Bone marrow (tissue), 2 donors: Measurements from ENCODE around the gene TOP1.

ENCODE experiments used
- DNase-seq, 2 donors: peaks; one replicate each; lab custom pipeline; 2025; lab: John Stamatoyannopoulos, UW

Gene TOP1

DNA sequence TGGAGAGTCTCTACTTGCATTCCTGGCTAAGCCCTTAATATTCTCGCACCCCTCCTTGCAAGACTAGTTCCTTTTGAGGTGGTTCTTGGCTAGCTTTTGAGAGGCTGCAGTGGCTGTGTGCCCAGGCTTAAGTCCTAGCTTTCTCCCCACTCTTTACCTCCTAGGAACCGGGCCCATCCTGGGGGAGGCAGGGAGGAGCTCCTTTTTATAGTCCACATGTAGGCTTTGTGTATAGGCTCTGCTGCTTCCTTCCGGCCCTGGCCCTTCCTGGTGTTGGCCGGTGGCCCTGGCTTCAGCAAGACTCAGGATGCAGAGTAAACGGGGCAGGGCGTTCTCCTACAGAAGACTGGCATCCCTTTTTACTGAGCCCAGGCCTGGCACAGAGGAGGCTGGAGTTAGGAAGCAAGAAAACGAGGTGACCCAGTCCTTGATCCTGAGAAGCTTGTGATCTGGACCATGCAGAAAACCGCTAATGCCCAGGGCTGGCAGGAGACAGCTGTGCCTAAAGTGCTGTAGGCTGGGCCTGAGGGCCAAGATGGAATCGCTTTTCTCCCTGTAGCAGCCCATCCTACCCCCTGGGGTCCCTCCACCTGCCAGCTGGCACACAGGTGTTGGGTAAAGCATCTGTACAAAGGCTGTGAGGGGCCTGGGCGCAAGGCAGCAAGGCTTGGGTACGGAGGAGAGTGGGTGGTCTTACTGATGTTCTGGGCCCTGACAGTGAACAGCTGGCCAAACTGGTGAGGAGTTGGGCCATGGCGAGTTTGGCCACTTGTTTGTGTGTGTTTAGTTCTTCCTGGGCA, 117.4 kb downstream of the TOP1 start:
- no peak for DNase-seq

DNA sequence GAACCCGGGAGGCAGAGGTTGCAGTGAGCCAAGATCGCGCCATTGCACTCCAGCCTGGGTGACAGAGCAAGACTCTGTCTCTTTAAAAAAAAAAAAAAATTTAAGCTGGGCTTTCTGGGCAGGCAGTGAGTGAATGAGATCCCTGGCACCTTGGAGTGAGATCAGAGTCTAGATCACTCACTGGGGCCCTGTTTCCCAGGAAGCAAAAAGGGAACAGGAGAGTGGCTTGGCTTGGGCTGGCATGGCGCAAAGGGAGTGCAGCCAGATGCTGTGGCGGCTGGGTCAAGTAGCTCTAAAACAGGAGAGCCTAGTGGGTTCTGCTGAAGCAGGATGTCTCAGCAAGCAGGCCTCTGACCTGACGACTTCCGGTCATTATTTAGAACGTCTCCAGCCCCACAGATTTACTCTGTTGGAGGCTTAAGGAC, 119.2 kb downstream of the TOP1 start:
- no peak for DNase-seq

- no peak for DNase-seq
Measured at GRCh38 chr20:41148942-41149341, 120.3 kb downstream of the TOP1 start.

DNA sequence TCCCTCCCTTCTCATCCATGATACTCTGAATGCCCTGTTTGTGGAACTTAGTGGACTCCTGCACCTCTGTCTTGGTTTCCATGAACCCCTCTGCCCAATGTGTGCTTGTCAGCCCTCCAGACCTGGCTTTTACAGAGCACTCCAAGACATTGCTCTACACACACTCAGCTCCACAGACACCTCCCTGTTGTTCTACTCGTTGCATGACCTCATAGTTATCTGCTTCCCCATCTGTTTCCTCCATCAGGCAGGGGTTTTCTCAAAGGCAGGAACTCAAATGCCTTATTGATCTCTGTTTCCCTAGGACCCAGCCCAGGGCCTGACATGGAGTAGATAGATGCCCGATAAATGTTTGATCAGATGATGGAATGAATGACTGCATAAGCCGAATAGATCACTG, 122.0 kb downstream of the TOP1 start:
- peak in 1 of 2 donors; percentile 98 for DNase-seq

DNA sequence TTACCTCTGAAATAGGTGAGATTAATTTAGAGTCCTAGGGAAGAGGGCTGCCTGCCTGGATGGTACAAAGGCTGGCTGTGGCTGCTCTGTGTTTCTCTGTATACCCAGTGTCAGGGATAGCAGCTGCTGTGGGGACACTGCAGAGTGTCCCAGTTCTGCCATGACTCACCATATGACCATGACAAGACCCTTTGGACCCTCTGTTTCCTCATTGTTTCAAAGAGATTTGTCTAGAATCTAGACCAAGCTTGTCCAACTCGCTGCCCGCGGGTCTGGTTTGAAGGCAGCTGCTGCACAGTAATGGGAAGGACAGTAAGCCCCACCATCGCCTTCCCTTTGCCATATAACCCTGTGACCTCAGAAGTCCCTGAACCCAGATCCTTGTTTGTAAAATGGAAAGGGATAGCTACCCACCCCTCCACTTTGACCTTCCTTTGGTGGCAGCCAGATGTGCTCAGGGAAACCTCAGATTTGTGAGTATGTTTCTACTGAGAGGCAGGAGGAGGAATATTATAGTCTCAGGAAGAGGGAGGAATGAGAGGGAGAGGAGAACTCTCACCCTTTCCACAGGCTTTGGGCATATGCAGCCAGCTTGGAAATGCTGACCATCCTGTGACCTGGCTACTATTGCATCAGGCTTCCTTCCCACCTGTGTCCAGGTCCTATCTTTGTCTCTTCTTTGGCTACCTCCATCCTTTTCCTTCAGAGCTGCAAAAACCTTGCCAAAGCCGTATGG, 122.7 kb downstream of the TOP1 start:
- DNase-seq, result no peak

- DNase-seq, result no peak
Measured at GRCh38 chr20:41152108-41152757, 123.6 kb downstream of the TOP1 start.

GRCh38 chr20:41154436-41155176, 126.0 kb downstream of the TOP1 start:
- no peak for DNase-seq

GRCh38 chr20:41155261-41155660, 126.6 kb downstream of the TOP1 start:
- no peak for DNase-seq

DNA sequence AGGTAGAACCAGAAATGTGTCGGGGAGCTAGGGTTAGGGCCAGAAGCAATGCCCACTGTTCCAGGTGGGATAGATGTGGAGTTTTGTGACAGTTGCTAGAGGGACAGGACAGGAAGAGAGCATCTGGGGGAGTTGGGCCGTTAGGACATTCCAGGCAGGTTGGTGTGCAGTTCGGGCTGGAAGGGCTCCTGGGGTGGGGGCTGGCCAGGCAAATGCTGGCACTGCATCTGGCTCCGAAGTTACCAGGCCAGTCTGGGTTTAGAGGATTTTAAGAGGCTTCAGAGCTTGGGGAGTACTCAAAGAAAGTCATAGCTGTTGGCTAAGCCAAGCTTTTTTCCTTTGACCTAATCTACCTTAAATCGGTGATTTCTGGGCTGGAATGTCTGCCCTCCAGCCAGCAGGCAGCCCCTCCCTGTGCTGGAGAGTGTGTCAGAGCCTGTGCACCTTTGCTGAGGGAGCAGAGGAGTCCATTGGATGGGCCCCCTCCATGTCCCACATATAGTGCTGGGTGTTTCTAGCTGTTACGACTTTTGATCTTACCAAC, 129.5 kb downstream of the TOP1 start:
- no peak for DNase-seq

- no peak for DNase-seq
Measured at GRCh38 chr20:41159547-41159946, 130.9 kb downstream of the TOP1 start.

GRCh38 chr20:41160686-41161085, 132.1 kb downstream of the TOP1 start:
- no peak for DNase-seq

- DNase-seq, result no peak
Measured at GRCh38 chr20:41161886-41162285, 133.3 kb downstream of the TOP1 start.

DNA sequence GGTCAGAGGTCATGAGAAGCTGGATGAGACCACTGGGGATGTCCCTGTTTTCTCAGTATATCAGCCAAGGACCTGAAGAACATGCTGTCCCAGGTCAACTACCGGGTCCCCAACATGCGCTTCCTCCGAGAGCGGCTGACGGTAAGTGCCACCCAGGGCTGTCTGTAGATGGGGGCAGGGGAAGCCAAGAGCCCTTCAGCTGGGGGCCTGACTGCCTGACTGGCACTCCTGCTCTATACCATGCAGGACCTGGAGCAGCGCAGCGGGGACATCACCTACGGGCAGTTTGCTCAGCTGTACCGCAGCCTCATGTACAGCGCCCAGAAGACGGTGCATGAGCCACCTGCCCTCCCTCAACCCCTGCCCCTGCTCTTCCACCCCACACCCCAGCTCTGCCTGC, 133.8 kb downstream of the TOP1 start:
- DNase-seq, result no peak

GRCh38 chr20:41163821-41164220, 135.2 kb downstream of the TOP1 start:
- DNase-seq, result no peak

GRCh38 chr20:41165001-41165882, 136.6 kb downstream of the TOP1 start:
- no peak for DNase-seq

DNA sequence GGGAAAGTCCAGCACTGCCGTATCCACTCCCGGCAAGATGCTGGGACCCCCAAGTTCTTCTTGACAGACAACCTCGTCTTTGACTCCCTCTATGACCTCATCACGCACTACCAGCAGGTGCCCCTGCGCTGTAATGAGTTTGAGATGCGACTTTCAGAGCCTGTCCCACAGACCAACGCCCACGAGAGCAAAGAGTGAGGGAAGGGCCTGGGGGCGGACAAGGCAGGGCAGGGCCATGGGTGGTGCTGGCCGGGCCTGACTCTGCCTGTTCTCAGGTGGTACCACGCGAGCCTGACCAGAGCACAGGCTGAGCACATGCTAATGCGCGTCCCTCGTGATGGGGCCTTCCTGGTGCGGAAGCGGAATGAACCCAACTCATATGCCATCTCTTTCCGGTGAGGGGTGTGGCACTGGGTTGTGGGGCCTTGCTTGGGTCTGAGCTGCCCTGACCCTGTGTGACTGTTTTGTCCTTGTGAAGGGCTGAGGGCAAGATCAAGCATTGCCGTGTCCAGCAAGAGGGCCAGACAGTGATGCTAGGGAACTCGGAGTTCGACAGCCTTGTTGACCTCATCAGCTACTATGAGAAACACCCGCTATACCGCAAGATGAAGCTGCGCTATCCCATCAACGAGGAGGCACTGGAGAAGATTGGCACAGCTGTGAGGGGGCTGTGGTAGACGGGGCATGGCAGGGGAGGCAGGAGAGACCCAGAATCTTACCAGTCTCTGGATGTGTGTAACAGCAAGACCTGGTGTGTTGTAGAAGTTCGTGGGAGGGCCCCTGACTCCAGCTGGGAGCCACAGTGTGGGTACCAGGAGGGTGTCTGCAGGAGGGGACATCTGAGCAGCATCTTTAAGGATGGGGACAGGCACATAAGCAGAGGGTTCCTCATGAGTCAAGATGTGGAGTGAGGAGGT, 137.8 kb downstream of the TOP1 start:
- no peak for DNase-seq

- DNase-seq, result no peak
Measured at GRCh38 chr20:41167118-41167470, 138.5 kb downstream of the TOP1 start.

DNA sequence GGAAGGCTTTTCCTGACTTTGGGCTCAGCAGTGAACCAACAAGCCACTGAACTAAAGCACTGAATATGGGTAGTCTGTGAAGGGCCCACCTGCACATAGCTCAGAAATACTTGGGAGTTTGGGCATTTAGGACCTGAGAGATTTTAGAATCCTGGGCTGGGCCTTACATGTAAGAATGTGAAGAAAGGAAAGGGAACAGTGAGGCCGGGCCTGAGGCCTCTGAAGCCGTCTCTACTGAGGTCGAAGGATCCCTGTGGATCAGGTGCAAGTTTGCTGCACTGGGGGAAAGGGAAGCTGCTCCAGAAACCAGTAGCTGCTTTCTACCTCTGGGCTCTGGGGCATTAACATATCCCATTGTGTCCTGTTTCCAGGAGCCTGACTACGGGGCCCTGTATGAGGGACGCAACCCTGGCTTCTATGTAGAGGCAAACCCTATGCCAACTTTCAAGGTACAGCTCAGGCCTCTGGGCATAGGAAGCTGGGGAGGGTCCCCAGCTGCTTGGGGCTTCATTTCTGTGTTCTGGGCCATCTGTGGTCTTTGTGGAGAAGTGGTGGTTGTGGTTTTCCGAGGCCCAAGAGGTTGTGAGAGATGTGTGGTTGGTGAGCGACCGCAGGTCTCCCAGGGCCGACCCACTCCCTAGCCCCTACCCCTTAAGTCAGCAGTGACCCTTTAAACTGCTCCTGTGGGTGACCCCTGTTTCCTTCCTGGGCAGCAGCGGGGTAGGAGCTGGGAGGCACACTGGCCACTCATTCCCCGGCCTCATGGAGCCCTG, 139.0 kb downstream of the TOP1 start:
- DNase-seq, result no peak
